GM21786 (cell line): Measurements from ENCODE around the gene HS3ST6.
"Not testable (repeated sequence)": the region's sequence is repeated elsewhere in the genome, so short reads cannot be mapped to it uniquely, and the experiment has no call there.

Experiments used
- ATAC-seq: cut with Tn5 transposase; IDR thresholded peaks from one replicate; pipeline ENCODE4 v1.9.1; 2021; ENCODE audit not compliant: unreplicated experiment

HS3ST6 gene

GRCh38 chr16:1947369-1947670 is 29.1 kb upstream of the HS3ST6 start:
- ATAC-seq = no peak

GRCh38 chr16:1946495-1947368 is 28.5 kb upstream of the HS3ST6 start:
- no peak for ATAC-seq

GRCh38 chr16:1945559-1946391 is 27.6 kb upstream of the HS3ST6 start:
- no peak for ATAC-seq

- no peak for ATAC-seq
These were observed 26.5 kb upstream of the HS3ST6 start for GRCh38 chr16:1944612-1945199.

GRCh38 chr16:1942810-1943726 is 24.9 kb upstream of the HS3ST6 start, which contains the start of gene MSRB1:
Gene MSRB1, minus strand, starts transcription at chr16:1943199. Its CDS starts 43 bp downstream, at chr16:1943156.
- peak; percentile 92 for ATAC-seq

GRCh38 chr16:1942047-1942809 is 24.0 kb upstream of the HS3ST6 start:
- no peak for ATAC-seq

- no peak for ATAC-seq
These were observed 23.2 kb upstream of the HS3ST6 start for GRCh38 chr16:1941162-1942046.

GRCh38 chr16:1940273-1941161 is 22.3 kb upstream of the HS3ST6 start:
- no peak for ATAC-seq

- ATAC-seq = not testable (repeated sequence)
These were observed 21.6 kb upstream of the HS3ST6 start for GRCh38 chr16:1939833-1940232.

- ATAC-seq = no peak
These were observed 20.7 kb upstream of the HS3ST6 start for GRCh38 chr16:1938910-1939309.

- ATAC-seq = no peak
These were observed 20.1 kb upstream of the HS3ST6 start for GRCh38 chr16:1938316-1938715.

GRCh38 chr16:1936945-1937479 is 18.8 kb upstream of the HS3ST6 start:
- no peak for ATAC-seq

GRCh38 chr16:1933097-1933661 is 15.0 kb upstream of the HS3ST6 start:
- ATAC-seq = no peak

GRCh38 chr16:1932050-1933028 is 14.1 kb upstream of the HS3ST6 start:
- no peak for ATAC-seq

GRCh38 chr16:1930338-1930720 is 12.1 kb upstream of the HS3ST6 start:
- ATAC-seq = no peak
